NCI-H345 treated with DMSO at 0.1 percent for 48 hours (cell line): ENCODE results near the gene PSME2.

ENCODE experiments used
- DNase-seq: peaks from one replicate; lab custom pipeline; 2025; ENCODE audit not compliant: unreplicated experiment; lab: John Stamatoyannopoulos, UW

Gene PSME2

GRCh38 chr14:24095271-24096068 lies 50.9 kb downstream of the PSME2 start:
- DNase-seq: no peak

DNA sequence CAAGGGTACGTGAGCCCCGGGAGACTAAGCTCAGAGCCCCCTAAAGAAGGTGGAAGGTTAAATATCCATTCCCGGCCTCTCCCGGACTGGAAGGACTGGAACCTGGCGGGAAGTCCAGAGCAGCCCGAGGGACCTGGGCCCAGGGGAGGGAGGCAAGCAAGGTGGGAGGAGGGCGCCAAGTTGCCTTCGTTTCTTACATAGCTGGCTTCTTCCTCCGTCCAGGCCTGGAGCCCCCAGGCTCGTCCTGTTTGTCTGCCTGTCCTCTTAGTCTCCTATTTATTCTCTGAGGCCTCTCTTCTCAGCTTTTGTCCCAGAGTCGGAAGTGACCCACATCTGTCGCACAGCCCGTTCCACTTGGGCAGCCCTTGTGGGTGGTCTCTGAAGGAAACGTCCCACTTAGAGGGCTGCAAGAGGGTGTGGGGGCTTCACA lies 51.6 kb downstream of the PSME2 start:
- no peak for DNase-seq

DNA sequence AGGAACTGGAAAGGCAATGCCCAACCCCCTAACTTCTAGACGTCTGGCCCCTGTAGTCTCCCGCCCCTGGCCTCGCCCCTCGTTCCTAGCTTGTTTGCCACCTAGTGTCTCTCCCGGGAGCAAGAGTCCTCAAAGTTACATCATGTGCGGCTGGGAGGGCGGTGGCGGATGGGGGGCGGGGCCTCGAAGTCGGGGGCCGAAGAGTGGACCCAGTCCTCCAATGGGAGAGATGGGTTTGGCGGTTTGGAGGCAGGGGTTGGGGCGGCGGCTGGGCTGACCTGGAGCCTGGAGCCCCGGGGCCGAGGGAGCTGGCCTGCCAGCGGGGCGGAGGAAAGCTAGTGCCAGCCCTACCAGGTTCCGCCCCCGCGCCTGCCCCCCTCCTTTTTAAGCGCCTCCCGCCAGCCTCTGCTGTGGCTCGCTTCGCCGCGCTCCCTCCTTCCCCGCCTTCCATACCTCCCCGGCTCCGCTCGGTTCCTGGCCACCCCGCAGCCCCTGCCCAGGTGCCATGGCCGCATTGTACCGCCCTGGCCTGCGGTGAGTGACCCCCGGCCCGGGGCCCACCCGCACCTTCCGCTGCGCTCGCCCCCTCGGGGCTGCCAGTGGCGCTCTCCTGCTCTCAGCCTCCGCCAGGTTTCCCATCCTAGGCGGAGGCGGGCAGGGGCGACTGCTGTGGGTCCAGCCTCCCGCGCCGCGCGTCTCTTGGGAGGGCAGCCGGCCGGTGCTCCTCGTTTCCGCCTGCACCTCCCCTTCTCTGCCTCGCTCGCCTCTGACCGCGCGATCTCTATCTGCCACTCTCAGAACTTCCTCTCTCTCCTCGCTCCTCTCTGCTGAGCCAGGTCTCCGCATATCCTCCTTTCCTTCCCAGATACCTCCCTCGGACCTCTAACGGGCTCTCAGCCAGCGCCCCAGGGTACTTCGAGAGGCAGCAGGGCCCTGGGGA lies 52.2 kb downstream of the PSME2 start, which contains the start of gene PCK2:
PCK2 (plus strand) TSS at position 411 of the 940 bp plus-strand sequence; CDS start at position 506, 95 bp downstream.
- peak; percentile 70 for DNase-seq
